GM19328 (cell line): ENCODE results near the gene GPX3.

Source experiments
- ATAC-seq: cut with Tn5 transposase; IDR thresholded peaks from one replicate; pipeline ENCODE4 v1.9.1; 2021; ENCODE audit warnings: mild to moderate bottlenecking, moderate library complexity; ENCODE audit not compliant: unreplicated experiment

Gene GPX3

DNA sequence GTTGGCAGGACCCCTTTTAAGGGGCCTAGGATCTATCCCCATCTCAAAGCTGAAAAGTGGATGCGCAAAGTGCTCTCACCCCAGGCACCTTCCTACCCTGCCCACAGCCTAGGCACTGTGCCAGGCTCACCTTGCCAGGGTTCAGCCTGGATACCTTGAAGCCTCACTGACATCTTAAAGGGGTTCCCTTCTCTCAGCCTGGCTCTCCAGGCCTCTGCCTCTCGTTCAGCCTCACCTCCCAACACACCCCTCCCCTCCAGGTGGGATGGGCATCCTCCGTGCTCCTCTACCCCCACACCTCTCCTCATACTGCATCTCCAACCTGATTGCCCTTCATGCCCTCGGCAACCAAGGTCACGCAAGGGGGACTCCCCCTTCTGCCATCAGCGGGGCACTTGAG is 34.9 kb downstream of the GPX3 start:
- ATAC-seq = no peak

DNA sequence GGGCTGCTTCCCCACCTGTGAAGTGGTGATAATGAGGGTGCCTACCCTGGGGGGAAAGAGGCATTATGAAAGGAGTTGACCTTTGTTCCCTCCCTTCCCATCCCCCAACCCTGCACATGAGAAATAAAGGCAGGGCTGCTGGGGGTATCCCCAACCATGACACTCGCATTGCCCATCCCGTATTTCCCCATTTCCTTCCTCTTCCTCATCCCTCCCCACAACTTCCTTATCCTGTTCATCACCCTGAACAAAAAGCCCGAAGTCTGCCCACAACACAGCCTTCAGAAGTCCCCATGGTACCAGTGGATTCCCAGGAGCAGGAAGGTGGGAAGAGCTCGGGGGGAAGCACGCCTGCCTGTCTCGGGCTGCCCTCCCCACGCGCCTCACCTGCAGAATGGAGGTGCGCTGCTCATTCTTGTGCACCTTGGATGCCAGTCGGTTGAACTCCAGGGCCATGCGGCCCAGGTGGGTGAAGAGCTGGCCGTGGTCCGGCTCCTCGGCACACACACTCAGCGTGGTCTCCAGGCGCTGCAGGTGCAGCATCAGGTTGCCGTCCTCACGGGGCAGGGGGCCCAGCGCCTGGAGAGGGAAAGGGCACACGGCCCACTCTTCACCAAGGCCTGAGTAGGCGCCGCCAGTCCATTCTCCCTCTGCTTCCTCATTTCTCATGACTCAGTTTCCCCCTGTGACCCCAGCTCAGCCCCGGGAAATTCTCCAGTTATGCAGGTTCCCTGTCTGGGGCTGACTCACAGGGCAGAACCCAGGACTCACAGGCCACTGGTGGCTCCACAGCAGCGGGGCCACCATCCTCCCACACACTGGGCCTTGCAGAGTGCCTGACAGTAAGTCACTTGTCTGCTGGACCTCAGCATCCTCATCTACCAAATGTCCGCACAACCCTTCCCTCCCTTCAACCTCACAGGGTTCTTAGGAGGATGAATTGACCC is 36.3 kb downstream of the GPX3 start:
- no peak for ATAC-seq

DNA sequence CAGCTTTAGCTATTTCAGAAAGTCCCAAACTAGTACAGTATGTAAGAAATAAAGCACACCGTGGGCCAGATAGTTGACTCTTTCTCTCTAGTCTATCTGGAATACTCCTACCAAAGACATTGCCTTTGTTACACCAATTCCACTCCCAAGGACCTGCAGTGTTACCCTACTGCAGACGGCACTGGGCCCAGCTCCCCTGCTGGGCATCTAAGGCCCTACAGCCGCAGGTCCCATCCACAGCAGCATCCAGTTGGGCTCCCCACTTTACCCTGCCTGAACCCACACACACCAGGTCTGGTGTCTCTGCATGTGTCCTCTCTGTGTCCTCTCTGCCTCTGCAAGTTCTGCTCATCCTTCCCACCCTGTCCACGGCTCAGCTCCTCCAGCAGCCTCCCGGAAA is 37.9 kb downstream of the GPX3 start:
- no peak for ATAC-seq

- ATAC-seq = no peak
These were observed 38.6 kb downstream of the GPX3 start for GRCh38 chr5:151058891-151059489.

DNA sequence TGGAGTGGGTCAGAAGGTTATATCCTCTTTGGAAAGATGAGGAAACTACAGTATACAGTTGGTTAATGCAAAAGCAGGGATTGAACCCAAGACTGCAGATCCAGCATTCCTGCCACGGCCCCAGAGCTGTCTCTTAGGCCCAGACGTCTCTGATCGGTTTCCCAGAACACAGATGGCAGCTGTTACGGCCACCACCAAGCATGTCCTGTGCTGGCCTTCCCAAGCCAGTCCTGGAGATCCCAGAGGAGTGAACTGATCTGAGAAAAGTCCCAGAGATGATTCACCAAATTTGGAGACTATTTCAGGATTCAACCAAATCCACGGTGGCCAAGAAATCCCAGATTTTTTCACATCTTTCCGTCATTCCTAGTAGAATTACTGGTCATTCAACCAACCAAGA is 40.4 kb downstream of the GPX3 start:
- ATAC-seq = no peak

GRCh38 chr5:151062405-151063141 is 42.2 kb downstream of the GPX3 start:
- ATAC-seq = no peak

GRCh38 chr5:151063142-151063989 is 43.0 kb downstream of the GPX3 start:
- no peak for ATAC-seq

DNA sequence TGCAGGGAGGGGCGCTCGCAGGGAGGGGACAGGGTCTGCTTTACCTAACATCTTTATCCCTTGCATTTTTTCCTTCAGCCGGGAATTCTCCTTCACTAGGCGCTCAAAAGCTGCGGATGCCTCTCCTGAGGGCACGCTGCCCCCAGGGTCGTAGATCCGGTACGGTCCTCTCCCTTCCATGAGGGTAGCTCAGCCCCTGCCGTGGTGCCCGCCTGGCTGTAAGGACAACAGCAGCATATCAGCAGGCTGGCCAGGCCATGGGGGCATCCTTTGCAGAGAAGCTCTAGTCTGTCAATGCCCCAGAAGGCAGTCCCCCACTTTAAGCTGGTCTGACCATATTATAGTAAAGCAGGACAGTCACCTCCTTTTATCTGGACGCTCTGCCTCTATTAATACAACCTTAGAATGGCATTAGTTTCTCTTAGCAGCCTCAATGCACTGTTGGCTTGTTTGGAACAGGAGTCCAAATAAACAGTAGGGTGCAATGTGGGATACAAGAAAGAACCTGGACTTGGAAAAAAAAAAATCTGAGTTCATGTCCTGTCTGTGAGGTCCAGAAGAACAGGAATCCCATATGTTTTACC is 44.6 kb downstream of the GPX3 start:
- no peak for ATAC-seq

DNA sequence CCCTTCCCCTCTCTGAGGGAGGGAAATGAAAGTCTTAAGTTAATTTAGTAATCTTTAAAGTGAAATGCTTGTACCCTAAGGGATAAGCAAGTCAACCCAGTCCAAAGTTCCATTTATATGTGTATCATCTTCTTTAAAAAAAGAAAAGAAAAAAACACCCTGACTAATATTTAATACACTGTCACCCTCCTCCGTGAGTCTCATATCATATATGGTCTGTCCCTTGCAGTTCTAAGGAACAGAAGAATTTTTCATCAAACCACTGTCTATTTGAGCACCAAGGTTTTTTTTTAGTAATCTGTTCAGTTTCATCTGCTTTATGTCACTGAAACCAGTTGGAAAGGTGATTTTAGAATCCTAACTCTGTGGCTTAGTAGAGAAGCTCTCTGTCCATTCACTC is 45.2 kb downstream of the GPX3 start:
- ATAC-seq = no peak

DNA sequence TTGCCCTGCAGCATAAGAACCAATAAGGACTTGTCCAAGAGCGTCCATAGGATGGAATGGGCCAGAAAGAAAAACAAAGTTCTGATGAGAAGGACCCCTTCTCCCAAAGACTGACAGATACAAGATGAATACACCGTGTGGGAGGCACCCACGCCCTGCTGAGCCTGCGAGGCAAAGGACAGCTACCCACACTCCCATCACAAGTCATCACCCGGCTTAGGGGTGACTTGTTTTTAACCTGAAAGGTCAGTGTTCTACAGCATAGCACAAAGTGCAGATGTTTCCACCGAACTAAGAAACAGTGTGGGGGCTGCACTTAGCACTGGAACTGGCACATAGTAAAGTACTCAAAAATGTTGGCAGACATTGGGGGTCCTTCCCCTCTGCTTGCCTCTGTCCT is 46.5 kb downstream of the GPX3 start:
- ATAC-seq = no peak

DNA sequence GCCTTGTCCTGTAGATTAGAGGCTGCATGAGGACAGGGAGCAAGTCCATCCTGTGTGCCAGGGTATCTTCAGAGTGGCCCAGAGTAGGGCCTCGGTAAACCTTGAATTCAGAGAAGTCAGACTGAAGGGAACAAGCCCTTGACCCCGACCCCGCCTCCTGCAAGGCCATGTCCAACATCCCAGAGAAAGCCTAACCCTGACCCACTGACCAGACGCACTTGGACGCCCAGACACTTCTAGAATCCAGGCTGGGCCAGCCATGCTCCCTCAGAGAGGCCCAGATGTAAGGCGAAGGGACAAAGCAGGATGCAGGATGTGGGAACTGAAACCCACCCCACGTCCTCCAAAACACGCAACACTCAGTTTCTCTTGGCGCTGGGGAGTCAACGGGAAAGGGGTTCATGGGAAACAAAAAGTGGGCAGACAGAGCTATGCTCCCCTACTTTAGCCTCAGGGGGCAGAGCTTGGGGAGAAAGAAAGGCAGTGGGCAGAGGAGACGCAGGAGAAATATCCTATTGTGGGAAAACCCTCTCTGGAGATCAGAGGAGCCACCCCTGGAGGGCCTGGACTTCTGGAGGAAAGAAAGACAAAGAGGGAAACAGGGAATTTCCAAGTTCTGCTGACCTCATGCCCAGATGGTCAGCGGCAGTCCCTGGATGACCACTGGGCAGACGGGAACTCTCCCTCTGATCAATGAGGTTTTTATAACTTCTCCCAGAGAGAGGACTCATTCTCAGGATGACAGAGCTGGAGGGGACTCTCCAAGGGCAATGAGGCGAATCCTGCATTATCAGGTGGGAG is 47.4 kb downstream of the GPX3 start:
- no peak for ATAC-seq

- peak; percentile 59 for ATAC-seq
These were observed 48.2 kb downstream of the GPX3 start for GRCh38 chr5:151068433-151069197.

GRCh38 chr5:151070449-151070848 is 50.1 kb downstream of the GPX3 start:
- ATAC-seq = no peak

DNA sequence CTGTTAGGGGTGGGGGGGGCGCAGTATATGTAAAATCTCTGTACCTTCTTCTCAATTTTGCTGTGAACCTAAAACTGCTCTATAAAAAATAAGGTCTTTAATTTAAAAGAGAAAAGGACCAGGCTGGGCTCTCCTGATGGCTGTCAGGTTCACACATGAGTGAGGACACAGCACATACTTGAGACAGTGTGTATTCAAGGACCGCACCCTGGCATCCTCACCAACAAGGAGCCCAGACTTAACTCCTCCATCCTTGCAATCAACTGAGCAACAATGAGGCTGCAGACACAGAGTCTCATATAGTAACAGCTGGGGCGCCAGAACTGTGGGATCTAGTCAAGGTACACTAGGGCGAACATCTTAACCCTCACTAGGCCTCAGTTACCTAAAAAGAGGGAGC is 50.6 kb downstream of the GPX3 start:
- ATAC-seq = no peak

DNA sequence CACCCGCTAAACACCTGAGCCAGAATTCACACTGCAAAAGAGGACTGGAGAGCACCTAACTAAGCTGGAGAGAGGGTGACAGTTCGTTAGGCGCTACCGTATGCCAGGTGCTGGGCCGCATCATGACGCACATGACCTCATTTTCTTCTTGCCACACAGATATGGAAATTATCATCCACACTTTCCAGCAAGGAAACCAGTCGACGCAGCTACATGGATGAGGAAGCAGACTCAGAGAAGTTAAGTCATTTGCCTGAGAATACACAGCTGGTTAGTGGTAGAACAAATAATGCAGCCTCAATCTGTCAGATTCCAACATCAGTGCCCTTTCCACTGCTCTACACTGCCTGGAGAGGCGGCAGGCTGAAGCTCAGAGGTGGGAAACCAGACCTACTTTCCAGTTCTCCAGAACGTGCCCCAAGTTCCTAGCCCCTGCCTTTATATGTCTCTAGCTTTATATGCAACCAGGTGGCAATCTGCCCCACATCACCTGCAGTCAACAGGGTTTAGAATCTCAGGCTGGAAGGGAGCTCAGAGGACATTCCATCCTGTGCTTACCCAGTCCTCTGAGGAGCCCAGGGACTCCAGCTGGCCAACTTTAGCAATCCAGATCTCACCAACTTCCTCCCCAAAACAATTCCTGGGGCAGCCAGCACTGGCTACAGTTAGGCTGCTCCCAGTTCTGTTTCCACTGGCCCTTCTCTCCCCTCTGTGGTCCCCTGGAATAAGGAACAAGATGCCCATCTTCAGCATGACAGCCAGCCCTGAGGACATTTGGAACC is 51.6 kb downstream of the GPX3 start:
- no peak for ATAC-seq

- no peak for ATAC-seq
These were observed 52.2 kb downstream of the GPX3 start for GRCh38 chr5:151072630-151073025.

DNA sequence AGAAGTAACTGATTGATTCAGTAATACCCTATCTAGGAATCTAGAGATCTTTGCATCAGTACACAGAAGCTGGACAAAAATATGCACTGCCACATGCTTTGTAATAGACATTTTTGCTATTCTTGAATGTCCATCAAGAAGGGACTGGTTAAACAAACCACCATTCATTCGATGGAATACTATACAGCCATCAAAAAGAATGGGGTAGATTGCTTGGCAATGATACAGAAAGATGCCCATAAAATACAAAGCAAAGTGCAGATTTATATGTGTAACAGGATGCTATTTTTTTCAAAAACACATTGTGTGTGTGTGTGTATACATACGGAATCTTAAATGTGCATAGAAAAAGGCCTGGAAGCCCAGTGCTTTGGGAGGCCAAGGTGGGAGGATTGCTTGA is 52.9 kb downstream of the GPX3 start:
- no peak for ATAC-seq

GRCh38 chr5:151074557-151074956 is 54.2 kb downstream of the GPX3 start:
- ATAC-seq = no peak
